Mesenchymal stem cell (in vitro differentiated cells and primary cell): ENCODE results near the gene ARL4C.

Experiments used
- DNase-seq: peaks from one replicate; pipeline ENCODE4 v3.0.0-alpha.2; 2013
- H2AFZ ChIP-seq: one replicate; pipeline ENCODE4 v1.6.1; 2013; ENCODE audit warnings: low read depth, mild to moderate bottlenecking, control low read depth, inconsistent platforms, low read length, moderate library complexity
- H2AK5ac ChIP-seq: 2 replicates; pipeline ENCODE4 v1.6.1; 2013; ENCODE audit warnings: low read length, moderate library complexity, mild to moderate bottlenecking, inconsistent platforms; ENCODE audit not compliant: severe bottlenecking
- H2BK120ac ChIP-seq: one replicate; pipeline ENCODE4 v1.6.1; 2013; ENCODE audit warnings: low read depth, mild to moderate bottlenecking, inconsistent platforms, low read length, moderate library complexity
- H2BK12ac ChIP-seq, 2 experiments: one replicate each; pipeline ENCODE4 v1.6.1; 2013; ENCODE audit warnings: inconsistent platforms in 2 of 2, low read length in 2 of 2, mild to moderate bottlenecking in 2 of 2, moderate library complexity in 2 of 2, control low read depth in 1 of 2
- H2BK15ac ChIP-seq: one replicate; pipeline ENCODE4 v1.6.1; 2013; ENCODE audit warnings: mild to moderate bottlenecking, low read depth, inconsistent platforms; ENCODE audit not compliant: poor library complexity, severe bottlenecking
- H2BK5ac ChIP-seq: 2 replicates; pipeline ENCODE4 v1.6.1; 2013; ENCODE audit warnings: low read depth, mild to moderate bottlenecking, low read length, control low read depth, inconsistent platforms; ENCODE audit not compliant: poor library complexity, severe bottlenecking
- H3K14ac ChIP-seq, 2 experiments: one replicate each; pipeline ENCODE4 v1.6.1; 2013; ENCODE audit warnings: inconsistent platforms in 2 of 2, low read length in 2 of 2, control low read depth in 1 of 2, mild to moderate bottlenecking in 1 of 2, moderate library complexity in 1 of 2
- H3K18ac ChIP-seq, 2 experiments: one replicate each; pipeline ENCODE4 v1.6.1; 2013; ENCODE audit warnings: inconsistent platforms in 2 of 2, low read length in 2 of 2, control low read depth in 1 of 2, low read depth in 1 of 2, mild to moderate bottlenecking in 1 of 2
- H3K23ac ChIP-seq, 2 experiments: one replicate each; pipeline ENCODE4 v1.6.1; 2013; ENCODE audit warnings: inconsistent platforms in 2 of 2, low read length in 2 of 2, mild to moderate bottlenecking in 2 of 2, moderate library complexity in 2 of 2, control low read depth in 1 of 2
- H3K27ac ChIP-seq: 2 replicates; pipeline ENCODE4 v1.5.1; 2013; ENCODE audit warnings: mild to moderate bottlenecking, moderate library complexity, low read length, control low read depth, inconsistent platforms; ENCODE audit not compliant: poor library complexity, severe bottlenecking
- H3K27me3 ChIP-seq, 2 experiments: 2 replicates each; pipeline versions ENCODE4 v1.6.1 to v1.7.0; 2013; ENCODE audit warnings: low read length in 2 of 2, mild to moderate bottlenecking in 2 of 2, moderate library complexity in 2 of 2, control low read depth in 1 of 2, inconsistent platforms in 1 of 2; ENCODE audit not compliant: control insufficient read depth in 1 of 2, insufficient read depth in 1 of 2
- H3K36me3 ChIP-seq, 2 experiments: 2 replicates each; pipeline versions ENCODE4 v1.6.1 to v1.7.0; 2013; ENCODE audit warnings: low read length in 2 of 2, control low read depth in 1 of 2, inconsistent platforms in 1 of 2, low read depth in 1 of 2, mild to moderate bottlenecking in 1 of 2; ENCODE audit not compliant: insufficient read depth in 2 of 2, control insufficient read depth in 1 of 2
- H3K4ac ChIP-seq, 2 experiments: one replicate each; pipeline ENCODE4 v1.6.1; 2013; ENCODE audit warnings: inconsistent platforms in 2 of 2, low read length in 2 of 2, mild to moderate bottlenecking in 2 of 2, moderate library complexity in 2 of 2, control low read depth in 1 of 2, low read depth in 1 of 2
- H3K4me1 ChIP-seq: 2 replicates; pipeline ENCODE4 v1.6.1; 2013; ENCODE audit warnings: low read depth, low read length, control low read depth; ENCODE audit not compliant: control insufficient read depth, insufficient read depth
- H3K4me2 ChIP-seq: 2 replicates; pipeline ENCODE4 v1.6.1; 2013; ENCODE audit warnings: low read length, mild to moderate bottlenecking, inconsistent platforms; ENCODE audit not compliant: poor library complexity, severe bottlenecking
- H3K4me3 ChIP-seq, 2 experiments: 2 replicates each; pipeline versions ENCODE4 v1.5.1 to v1.7.0; 2013; ENCODE audit warnings: low read length in 2 of 2, mild to moderate bottlenecking in 2 of 2, control low read depth in 1 of 2, low read depth in 1 of 2; ENCODE audit not compliant: insufficient read depth in 1 of 2
- H3K79me1 ChIP-seq: replicated peaks from 2 replicates; pipeline ENCODE4 v1.6.1; 2013; ENCODE audit warnings: mild to moderate bottlenecking, control low read depth, low read length, inconsistent platforms; ENCODE audit not compliant: poor library complexity, severe bottlenecking
- H3K9ac ChIP-seq: 2 replicates; pipeline ENCODE4 v1.7.0; 2013; ENCODE audit warnings: mild to moderate bottlenecking, low read length, moderate library complexity
- H3K9me3 ChIP-seq: 2 replicates; pipeline ENCODE4 v1.7.0; 2013; ENCODE audit warnings: mild to moderate bottlenecking, low read length; ENCODE audit not compliant: control insufficient read depth
- H4K8ac ChIP-seq: one replicate; pipeline ENCODE4 v1.6.1; 2013; ENCODE audit warnings: inconsistent platforms, mild to moderate bottlenecking, low read length, moderate library complexity
- H4K91ac ChIP-seq: one replicate; pipeline ENCODE4 v1.6.1; 2013; ENCODE audit warnings: mild to moderate bottlenecking, low read length, inconsistent platforms
- WGBS: methylation state at CpG from one replicate; pipeline ENCODE4 v1.1.7; 2013; ENCODE audit warnings: mixed read lengths; 5-methylcytosine and 5-hydroxymethylcytosine counted together

Gene ARL4C

GRCh38 chr2:234512884-234513669 lies 16.2 kb upstream of the ARL4C start:
- Histone ChIP-seq H3K79me1 (no peaks in the 10 kb centered on the region), H2AK5ac (no peak overlapping the region), H3K9ac (no peak overlapping the region), H2BK12ac (no peak overlapping the region), H3K4me2 (peak overlapping the region; percentile 46), H3K9me3 (no peaks in the 10 kb centered on the region), H2BK5ac (no peak overlapping the region), H3K4me1 (peaks cover 14% of the 10 kb centered on the region), H2BK15ac (no peak overlapping the region), H2AFZ (no peak overlapping the region), H3K18ac (no peak overlapping the region), H4K8ac (no peak overlapping the region), H3K14ac (no peak overlapping the region), H3K4ac (no peak overlapping the region), H3K27ac (peak overlapping the region; percentile 31), H4K91ac (no peak overlapping the region), H3K4me3 (no peak overlapping the region), H2BK120ac (no peak overlapping the region), H3K23ac (no peak overlapping the region), H3K36me3 (no peaks in the 10 kb centered on the region), H3K27me3 (no peaks in the 10 kb centered on the region)
- DNase-seq = no peak
- WGBS = 89% methylated on average over 13 of the region's 14 CpGs

DNA sequence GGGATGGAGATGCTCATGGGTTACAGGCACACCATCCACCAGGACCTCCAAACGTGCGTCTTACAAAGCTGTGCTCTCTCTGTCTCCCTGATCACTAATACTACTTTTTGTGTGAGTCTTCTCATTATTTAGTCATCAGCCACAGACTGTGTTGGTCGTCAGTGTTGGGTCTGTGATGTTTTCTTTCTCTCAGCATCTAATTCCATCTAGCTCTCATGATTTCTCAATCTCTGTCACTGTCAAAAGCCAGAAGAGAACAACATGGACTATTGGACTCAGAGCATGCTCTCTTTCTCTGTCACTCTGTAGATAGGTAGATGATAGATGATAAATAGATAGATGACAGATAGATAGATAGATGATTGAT lies 6.0 kb upstream of the ARL4C start:
- 0% methylated on average over 1 of the region's 3 CpGs for WGBS
- Histone ChIP-seq H3K36me3 (no peaks in the 10 kb centered on the region), H2BK12ac (no peak overlapping the region)

DNA sequence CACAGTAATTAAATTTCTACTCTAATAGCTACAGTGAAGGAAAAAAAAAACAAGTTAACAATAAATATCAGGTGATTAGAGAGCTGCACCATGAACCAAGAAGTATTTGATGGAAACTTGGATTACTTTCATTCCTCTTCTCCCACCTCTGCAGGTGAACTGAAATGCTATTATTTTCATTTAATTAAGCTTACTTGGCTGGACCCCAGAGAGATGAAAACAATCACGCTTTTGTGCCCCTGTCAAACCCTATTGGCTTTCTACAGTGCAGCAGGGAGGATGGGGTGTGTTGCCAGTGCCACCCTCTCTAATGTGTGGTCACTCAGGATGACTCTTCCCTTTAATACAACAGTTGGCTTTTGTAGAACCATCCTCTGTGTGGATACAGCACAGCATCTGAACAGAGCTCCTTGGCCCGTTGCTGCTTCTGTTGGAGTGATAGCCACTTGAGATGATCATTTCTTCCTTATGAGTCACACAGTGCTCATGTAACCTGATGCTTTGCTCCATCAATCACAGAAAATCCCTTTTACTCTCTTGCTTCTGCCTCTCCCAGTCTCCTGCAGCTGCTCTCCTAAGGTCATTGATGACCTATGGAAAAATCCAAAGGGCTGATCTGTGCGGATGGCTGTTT lies 5.5 kb upstream of the ARL4C start:
- no peak overlapping the region for H2BK15ac ChIP-seq
- no peak overlapping the region for H2BK120ac ChIP-seq
- H2BK5ac ChIP-seq = no peak overlapping the region
- H3K4me1 ChIP-seq = peaks cover 15% of the 10 kb centered on the region
- no peak overlapping the region for H2AFZ ChIP-seq
- H3K23ac ChIP-seq = no peak overlapping the region
- no peak overlapping the region for H3K14ac ChIP-seq
- no peaks in the 10 kb centered on the region for H3K36me3 ChIP-seq
- DNase-seq = peak; percentile 84
- no peak overlapping the region for H4K91ac ChIP-seq
- H3K4me2 ChIP-seq = no peak overlapping the region
- H3K4ac ChIP-seq = no peak overlapping the region
- H3K4me3 ChIP-seq = no peak overlapping the region
- H3K9ac ChIP-seq = no peak overlapping the region
- H3K79me1 ChIP-seq = peaks cover 12% of the 10 kb centered on the region
- no peaks in the 10 kb centered on the region for H3K9me3 ChIP-seq
- WGBS = 49% methylated on average over 3 of the region's 3 CpGs
- H2AK5ac ChIP-seq = no peak overlapping the region
- no peaks in the 10 kb centered on the region for H3K27me3 ChIP-seq
- H2BK12ac ChIP-seq = no peak overlapping the region
- no peak overlapping the region for H3K18ac ChIP-seq
- no peak overlapping the region for H4K8ac ChIP-seq
- H3K27ac ChIP-seq = peak overlapping the region; percentile 61

More for the DNA sequence above, 6.0 kb upstream of the ARL4C start:
- no peak overlapping the region for H3K4ac ChIP-seq
- H3K79me1 ChIP-seq = peaks cover 9% of the 10 kb centered on the region
- no peak for DNase-seq
- H3K27me3 ChIP-seq = no peaks in the 10 kb centered on the region
- no peak overlapping the region for H3K4me3 ChIP-seq
- no peak overlapping the region for H3K23ac ChIP-seq
- H3K18ac ChIP-seq = no peak overlapping the region
- H4K91ac ChIP-seq = no peak overlapping the region
- H2BK15ac ChIP-seq = no peak overlapping the region
- H2BK120ac ChIP-seq = no peak overlapping the region
- H3K4me2 ChIP-seq = no peak overlapping the region
- H4K8ac ChIP-seq = no peak overlapping the region
- H3K9me3 ChIP-seq = no peaks in the 10 kb centered on the region
- no peak overlapping the region for H2AK5ac ChIP-seq
- H3K27ac ChIP-seq = peak overlapping the region; percentile 61
- H3K14ac ChIP-seq = no peak overlapping the region
- peaks cover 10% of the 10 kb centered on the region for H3K4me1 ChIP-seq
- H2AFZ ChIP-seq = no peak overlapping the region
- H2BK5ac ChIP-seq = no peak overlapping the region
- no peak overlapping the region for H3K9ac ChIP-seq

GRCh38 chr2:234500394-234501006 lies 3.6 kb upstream of the ARL4C start:
- WGBS = 60% methylated on average over 9 of the region's 9 CpGs
- no peak overlapping the region for H3K27ac ChIP-seq
- H2BK120ac ChIP-seq = no peak overlapping the region
- no peak overlapping the region for H2AFZ ChIP-seq
- H3K4me2 ChIP-seq = no peak overlapping the region
- H3K9ac ChIP-seq = no peak overlapping the region
- no peak overlapping the region for H3K4ac ChIP-seq
- no peak overlapping the region for H4K91ac ChIP-seq
- H2BK5ac ChIP-seq = no peak overlapping the region
- H3K23ac ChIP-seq = no peak overlapping the region
- peaks cover 16% of the 10 kb centered on the region for H3K4me1 ChIP-seq
- H3K14ac ChIP-seq = no peak overlapping the region
- DNase-seq = peak; percentile 67
- H3K36me3 ChIP-seq = peaks cover 0 to 5% of the 10 kb centered on the region in 2 experiments
- H4K8ac ChIP-seq = no peak overlapping the region
- peak overlapping the region; percentile 82 for H2AK5ac ChIP-seq
- no peaks in the 10 kb centered on the region for H3K27me3 ChIP-seq
- H3K9me3 ChIP-seq = no peaks in the 10 kb centered on the region
- H3K18ac ChIP-seq = no peak overlapping the region
- H2BK12ac ChIP-seq = no peak overlapping the region
- H2BK15ac ChIP-seq = no peak overlapping the region
- H3K4me3 ChIP-seq = no peak overlapping the region
- peaks cover 12% of the 10 kb centered on the region for H3K79me1 ChIP-seq
